ENCODE data around the gene ZNF335.
"Not testable (repeated sequence)": the region's sequence is repeated elsewhere in the genome, so short reads cannot be mapped to it uniquely, and the experiment has no call there.

DNA sequence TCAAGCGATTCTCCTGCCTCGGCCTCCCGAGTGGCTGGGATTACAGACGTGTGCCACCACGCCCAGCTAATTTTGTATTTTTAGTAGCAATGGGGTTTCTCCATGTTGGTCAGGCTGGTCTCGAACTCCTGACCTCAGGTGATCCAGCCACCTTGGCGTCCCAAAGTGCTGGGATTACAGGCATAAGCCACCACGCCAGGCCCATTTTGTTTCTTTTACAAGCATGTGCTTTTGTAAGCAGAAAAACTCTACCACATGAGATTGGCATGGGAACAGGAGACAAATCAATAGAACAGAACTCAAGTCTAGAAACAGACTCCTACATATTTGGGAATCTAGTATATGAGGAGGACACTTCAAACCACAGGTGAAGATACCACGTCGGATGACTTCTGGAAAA is 15.7 kb downstream of the ZNF335 start:
- not testable (repeated sequence) for TF ChIP-seq POLR2A (IDR thresholded peaks at IDR 0.05; ENCODE audit: extremely low read depth, insufficient read length)
- TF ChIP-seq, protein P1, sequence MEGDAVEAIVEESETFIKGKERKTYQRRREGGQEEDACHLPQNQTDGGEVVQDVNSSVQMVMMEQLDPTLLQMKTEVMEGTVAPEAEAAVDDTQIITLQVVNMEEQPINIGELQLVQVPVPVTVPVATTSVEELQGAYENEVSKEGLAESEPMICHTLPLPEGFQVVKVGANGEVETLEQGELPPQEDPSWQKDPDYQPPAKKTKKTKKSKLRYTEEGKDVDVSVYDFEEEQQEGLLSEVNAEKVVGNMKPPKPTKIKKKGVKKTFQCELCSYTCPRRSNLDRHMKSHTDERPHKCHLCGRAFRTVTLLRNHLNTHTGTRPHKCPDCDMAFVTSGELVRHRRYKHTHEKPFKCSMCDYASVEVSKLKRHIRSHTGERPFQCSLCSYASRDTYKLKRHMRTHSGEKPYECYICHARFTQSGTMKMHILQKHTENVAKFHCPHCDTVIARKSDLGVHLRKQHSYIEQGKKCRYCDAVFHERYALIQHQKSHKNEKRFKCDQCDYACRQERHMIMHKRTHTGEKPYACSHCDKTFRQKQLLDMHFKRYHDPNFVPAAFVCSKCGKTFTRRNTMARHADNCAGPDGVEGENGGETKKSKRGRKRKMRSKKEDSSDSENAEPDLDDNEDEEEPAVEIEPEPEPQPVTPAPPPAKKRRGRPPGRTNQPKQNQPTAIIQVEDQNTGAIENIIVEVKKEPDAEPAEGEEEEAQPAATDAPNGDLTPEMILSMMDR (IDR thresholded peaks at IDR 0.05; ENCODE audit: low read depth, low read length): not testable (repeated sequence)

Measured in NB4 (cell line).